NT2/D1 (cell line): Measurements from ENCODE around the gene SRPK2.
"Not testable (repeated sequence)": the region's sequence is repeated elsewhere in the genome, so short reads cannot be mapped to it uniquely, and the experiment has no call there.

Source experiments
- DNase-seq: peaks from one replicate; pipeline ENCODE4 v3.0.0-alpha.2; 2011; ENCODE audit warnings: low read depth, low spot score
- H3K27me3 ChIP-seq: 2 replicates; pipeline ENCODE4 v1.6.0; 2011; ENCODE audit warnings: mild to moderate bottlenecking; ENCODE audit not compliant: insufficient read length, insufficient read depth
- H3K36me3 ChIP-seq: 2 replicates; pipeline ENCODE4 v1.6.1; 2011; ENCODE audit warnings: mild to moderate bottlenecking, low read length, mixed read lengths; ENCODE audit not compliant: insufficient read depth, insufficient read length
- H3K4me1 ChIP-seq: 2 replicates; pipeline ENCODE4 v1.5.1; 2011; ENCODE audit not compliant: insufficient read depth, insufficient read length
- H3K4me3 ChIP-seq: 2 replicates; pipeline ENCODE4 v1.5.1; 2011; ENCODE audit warnings: low read depth; ENCODE audit not compliant: insufficient read length
- H3K9ac ChIP-seq: 2 replicates; pipeline ENCODE4 v1.6.0; 2011; ENCODE audit warnings: low read depth; ENCODE audit not compliant: insufficient read length
- H3K9me3 ChIP-seq: 2 replicates; pipeline ENCODE4 v1.5.1; 2011; ENCODE audit warnings: mild to moderate bottlenecking, low read length; ENCODE audit not compliant: insufficient read depth
- SUZ12 ChIP-seq: IDR thresholded peaks from 2 replicates; pipeline ENCODE4 v1.6.1; 2011; ENCODE audit not compliant: insufficient read length, insufficient read depth; ENCODE audit errors: extremely low read depth
- YY1 ChIP-seq: IDR thresholded peaks from 2 replicates; pipeline ENCODE4 v1.6.1; 2011; ENCODE audit not compliant: insufficient read length, insufficient read depth
- ZNF274 ChIP-seq: IDR thresholded peaks from 2 replicates; pipeline ENCODE4 v1.6.1; 2011; ENCODE audit warnings: mild to moderate bottlenecking, low read depth, low read length

SRPK2 gene

DNA sequence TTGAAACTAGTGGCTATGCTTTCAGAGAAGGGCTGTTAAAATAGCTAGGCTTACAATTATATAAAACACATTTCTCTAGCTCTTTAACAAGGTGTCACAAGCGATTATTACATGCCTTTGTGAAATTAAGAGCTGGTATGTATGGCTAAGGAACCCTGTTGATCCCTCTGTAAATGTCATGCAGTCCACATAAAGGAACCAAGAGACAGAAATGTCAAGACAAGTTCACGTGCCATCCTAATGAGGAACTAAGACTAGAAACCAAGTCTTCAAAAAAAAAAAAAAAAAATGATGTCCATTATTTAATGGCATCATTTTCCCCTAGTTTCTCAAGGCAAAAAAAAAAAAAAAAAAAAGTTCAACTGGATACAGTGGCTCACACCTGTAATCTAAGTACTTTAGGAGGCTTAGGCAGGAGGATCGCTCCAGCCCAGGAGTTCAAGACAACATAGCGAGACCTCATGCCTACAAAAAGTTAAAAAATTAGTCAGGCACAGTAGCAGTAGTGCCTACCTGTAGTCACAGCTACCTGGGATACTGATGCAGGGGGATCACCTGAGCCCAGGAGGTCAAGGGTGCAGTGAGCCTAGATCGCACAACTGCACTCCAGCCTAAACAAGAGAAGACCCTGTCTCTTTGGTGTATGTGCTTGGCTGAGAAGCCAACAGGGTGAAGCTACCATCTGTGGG, 63.4 kb downstream of the SRPK2 start:
- no peaks in the 10 kb centered on the region for H3K36me3 ChIP-seq
- H3K4me1 ChIP-seq, result no peaks in the 10 kb centered on the region
- TF ChIP-seq YY1 (no peak), SUZ12 (no peak), ZNF274 (no peak)
- no peaks in the 10 kb centered on the region for H3K27me3 ChIP-seq
- DNase-seq, result no peak
- H3K4me3 ChIP-seq, result no peak overlapping the region
- no peaks in the 10 kb centered on the region for H3K9me3 ChIP-seq
- no peak overlapping the region for H3K9ac ChIP-seq

- H3K4me3 ChIP-seq, H3K4me1 ChIP-seq, DNase-seq: not testable (repeated sequence)
Observed at GRCh38 chr7:105324606-105325005, 64.1 kb downstream of the SRPK2 start.

DNA sequence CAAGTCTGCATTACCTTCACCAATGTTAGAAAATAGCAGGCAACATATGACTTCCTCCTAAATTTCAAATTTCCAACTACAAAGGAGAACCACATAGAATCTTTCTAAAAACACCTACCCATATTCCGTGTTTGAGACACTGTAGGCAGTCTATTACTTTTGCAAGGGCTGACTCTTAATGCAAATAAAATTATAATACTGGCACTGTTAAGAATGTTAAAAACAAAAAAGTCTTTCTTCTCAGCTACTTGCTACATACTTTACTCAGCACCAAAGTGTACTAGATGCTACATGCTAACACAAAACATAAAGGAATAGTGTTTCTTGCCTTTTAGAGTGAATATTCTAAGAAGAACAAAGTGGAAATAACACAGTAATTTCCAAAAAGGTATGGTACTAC, 65.4 kb downstream of the SRPK2 start:
- no peak for TF ChIP-seq SUZ12
- TF ChIP-seq YY1, result no peak
- no peak for TF ChIP-seq ZNF274
- no peak for DNase-seq
- no peak overlapping the region for H3K9ac ChIP-seq
- no peaks in the 10 kb centered on the region for H3K36me3 ChIP-seq
- H3K9me3 ChIP-seq, result no peaks in the 10 kb centered on the region
- H3K4me3 ChIP-seq, result no peak overlapping the region
- H3K27me3 ChIP-seq, result no peaks in the 10 kb centered on the region
- H3K4me1 ChIP-seq, result no peaks in the 10 kb centered on the region

More at GRCh38 chr7:105324606-105325005, 64.1 kb downstream of the SRPK2 start:
- H3K9me3 ChIP-seq, H3K27me3 ChIP-seq, H3K36me3 ChIP-seq, H3K9ac ChIP-seq: not testable (repeated sequence)

DNA sequence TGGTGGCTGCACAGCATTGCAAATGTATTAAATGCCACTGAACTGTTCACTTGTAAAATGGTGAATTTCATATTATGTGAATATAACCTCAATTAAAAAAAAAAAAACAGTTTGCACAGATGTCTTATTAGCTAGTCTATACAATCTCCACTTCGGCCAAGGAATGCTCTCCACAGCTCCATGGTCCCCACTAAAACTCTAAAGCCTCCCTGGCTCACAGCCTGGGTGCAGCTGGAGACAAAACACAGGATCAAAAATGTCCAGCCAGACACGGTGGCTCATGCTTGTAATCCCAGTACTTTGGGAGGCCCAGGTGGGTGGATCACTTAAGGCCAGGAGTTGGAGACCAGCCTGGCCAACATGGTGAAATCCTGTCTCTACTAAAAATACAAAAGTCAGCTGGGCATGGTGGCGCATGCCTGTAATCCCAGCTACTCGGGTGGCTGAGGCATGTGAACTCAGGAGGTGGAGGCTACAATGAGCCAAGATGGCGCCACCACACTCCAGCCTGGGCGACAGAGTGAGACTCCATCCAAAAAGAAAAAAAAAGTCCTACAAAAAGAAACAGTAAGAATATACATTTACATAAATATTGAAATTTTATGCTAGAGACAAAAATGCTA, 66.0 kb downstream of the SRPK2 start:
- Histone ChIP-seq H3K36me3 (no peaks in the 10 kb centered on the region), H3K4me3 (no peak overlapping the region), H3K4me1 (no peaks in the 10 kb centered on the region), H3K9ac (no peak overlapping the region), H3K9me3 (no peaks in the 10 kb centered on the region), H3K27me3 (no peaks in the 10 kb centered on the region)
- no peak for TF ChIP-seq YY1
- TF ChIP-seq SUZ12, result no peak
- TF ChIP-seq ZNF274, result no peak
- DNase-seq, result no peak

- no peak for DNase-seq
- peaks cover 1% of the 10 kb centered on the region for H3K4me1 ChIP-seq
Observed at GRCh38 chr7:105321754-105322455, 66.8 kb downstream of the SRPK2 start.

DNA sequence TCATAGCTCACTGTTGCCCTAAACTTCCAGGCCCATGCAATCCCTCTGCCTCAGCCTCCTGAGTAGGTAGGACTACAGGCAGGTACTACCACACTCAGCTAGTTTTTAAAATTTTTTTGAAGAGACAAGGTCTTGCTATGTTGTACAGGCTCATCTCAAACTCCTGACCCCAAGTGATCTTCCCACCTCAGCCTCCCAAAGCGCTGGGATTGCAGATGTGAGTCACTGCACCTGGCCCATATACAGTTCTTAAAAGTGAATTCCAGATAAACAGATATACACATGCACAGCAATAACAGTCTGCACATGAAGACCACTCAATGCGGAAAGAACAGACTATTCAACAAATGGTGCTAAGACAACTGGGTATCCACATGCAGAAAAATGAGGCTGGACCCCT, 67.8 kb downstream of the SRPK2 start:
- Histone ChIP-seq H3K4me3 (no peak overlapping the region), H3K9me3 (no peaks in the 10 kb centered on the region), H3K36me3 (no peaks in the 10 kb centered on the region), H3K9ac (no peak overlapping the region), H3K27me3 (no peaks in the 10 kb centered on the region), H3K4me1 (peaks cover 4% of the 10 kb centered on the region)
- no peak for DNase-seq
- no peak for TF ChIP-seq YY1
- no peak for TF ChIP-seq ZNF274
- TF ChIP-seq SUZ12, result no peak

More at GRCh38 chr7:105321754-105322455, 66.8 kb downstream of the SRPK2 start:
- no peaks in the 10 kb centered on the region for H3K9me3 ChIP-seq
- TF ChIP-seq YY1 (no peak), ZNF274 (no peak), SUZ12 (no peak)
- H3K36me3 ChIP-seq, result no peaks in the 10 kb centered on the region
- H3K9ac ChIP-seq, result no peak overlapping the region
- no peaks in the 10 kb centered on the region for H3K27me3 ChIP-seq
- no peak overlapping the region for H3K4me3 ChIP-seq

GRCh38 chr7:105319578-105319977, 69.1 kb downstream of the SRPK2 start:
- no peak overlapping the region for H3K9ac ChIP-seq
- no peak for DNase-seq
- TF ChIP-seq SUZ12, result no peak
- TF ChIP-seq ZNF274, result no peak
- no peak for TF ChIP-seq YY1
- no peaks in the 10 kb centered on the region for H3K27me3 ChIP-seq
- no peak overlapping the region for H3K4me3 ChIP-seq
- no peaks in the 10 kb centered on the region for H3K36me3 ChIP-seq
- H3K4me1 ChIP-seq, result peaks cover 4% of the 10 kb centered on the region
- H3K9me3 ChIP-seq, result no peaks in the 10 kb centered on the region
